NT2/D1 (cell line): ENCODE measurements around the gene DNAJB7.

Experiments
- DNase-seq: peaks from one replicate; pipeline ENCODE4 v3.0.0-alpha.2; 2011; ENCODE audit warnings: low read depth, low spot score
- H3K27me3 ChIP-seq: 2 replicates; pipeline ENCODE4 v1.6.0; 2011; ENCODE audit warnings: mild to moderate bottlenecking; ENCODE audit not compliant: insufficient read length, insufficient read depth
- H3K36me3 ChIP-seq: 2 replicates; pipeline ENCODE4 v1.6.1; 2011; ENCODE audit warnings: mild to moderate bottlenecking, low read length, mixed read lengths; ENCODE audit not compliant: insufficient read depth, insufficient read length
- H3K4me1 ChIP-seq: 2 replicates; pipeline ENCODE4 v1.5.1; 2011; ENCODE audit not compliant: insufficient read depth, insufficient read length
- H3K4me3 ChIP-seq: 2 replicates; pipeline ENCODE4 v1.5.1; 2011; ENCODE audit warnings: low read depth; ENCODE audit not compliant: insufficient read length
- H3K9ac ChIP-seq: 2 replicates; pipeline ENCODE4 v1.6.0; 2011; ENCODE audit warnings: low read depth; ENCODE audit not compliant: insufficient read length
- H3K9me3 ChIP-seq: 2 replicates; pipeline ENCODE4 v1.5.1; 2011; ENCODE audit warnings: mild to moderate bottlenecking, low read length; ENCODE audit not compliant: insufficient read depth
- SUZ12 ChIP-seq: IDR thresholded peaks from 2 replicates; pipeline ENCODE4 v1.6.1; 2011; ENCODE audit not compliant: insufficient read length, insufficient read depth; ENCODE audit errors: extremely low read depth
- YY1 ChIP-seq: IDR thresholded peaks from 2 replicates; pipeline ENCODE4 v1.6.1; 2011; ENCODE audit not compliant: insufficient read length, insufficient read depth
- ZNF274 ChIP-seq: IDR thresholded peaks from 2 replicates; pipeline ENCODE4 v1.6.1; 2011; ENCODE audit warnings: mild to moderate bottlenecking, low read depth, low read length

The DNAJB7 gene

GRCh38 chr22:40818747-40819598 lies 42.9 kb downstream of the DNAJB7 start, which contains the start of gene SLC25A17:
Gene SLC25A17, minus strand, starts transcription at chr22:40819346. Its CDS starts 98 bp downstream, at chr22:40819248.
- Histone ChIP-seq H3K4me1 (peaks cover 2% of the 10 kb centered on the region), H3K9ac (peak within 1 kb of the TSS; percentile 94), H3K9me3 (no peaks in the 10 kb centered on the region), H3K27me3 (no peaks in the 10 kb centered on the region), H3K36me3 (peaks cover 7% of the 10 kb centered on the region), H3K4me3 (peak within 1 kb of the TSS; percentile 91)
- DNase-seq, result peak; percentile 64
- TF ChIP-seq YY1 (no peak), SUZ12 (no peak), ZNF274 (no peak)

- Histone ChIP-seq H3K4me3 (peak overlapping the region; percentile 91), H3K4me1 (peaks cover 2% of the 10 kb centered on the region), H3K9ac (peak overlapping the region; percentile 94), H3K27me3 (no peaks in the 10 kb centered on the region), H3K36me3 (peaks cover under 1% of the 10 kb centered on the region), H3K9me3 (no peaks in the 10 kb centered on the region)
- no peak for DNase-seq
- TF ChIP-seq SUZ12, result no peak
- no peak for TF ChIP-seq ZNF274
- TF ChIP-seq YY1, result no peak
Measured at GRCh38 chr22:40818192-40818746, 43.6 kb downstream of the DNAJB7 start.

GRCh38 chr22:40817737-40818136 lies 44.2 kb downstream of the DNAJB7 start:
- Histone ChIP-seq H3K4me1 (peaks cover 2% of the 10 kb centered on the region), H3K27me3 (no peaks in the 10 kb centered on the region), H3K4me3 (no peak overlapping the region), H3K9ac (peak overlapping the region; percentile 94), H3K9me3 (no peaks in the 10 kb centered on the region), H3K36me3 (no peaks in the 10 kb centered on the region)
- DNase-seq, result no peak
- TF ChIP-seq SUZ12 (no peak), ZNF274 (no peak), YY1 (no peak)

- Histone ChIP-seq H3K9me3 (no peaks in the 10 kb centered on the region), H3K4me3 (no peak overlapping the region), H3K4me1 (peaks cover 2% of the 10 kb centered on the region), H3K27me3 (no peaks in the 10 kb centered on the region), H3K36me3 (peaks cover 2% of the 10 kb centered on the region), H3K9ac (no peak overlapping the region)
- no peak for DNase-seq
- TF ChIP-seq SUZ12, result no peak
- no peak for TF ChIP-seq ZNF274
- TF ChIP-seq YY1, result no peak
Measured at GRCh38 chr22:40813912-40814315, 48.0 kb downstream of the DNAJB7 start.
